Measurements from ENCODE around the gene GOSR2. TPM values are rescaled to one million over a fixed set of nuclear protein-coding genes. Genes with fewer than 3 reads are reported as not detected.

GOSR2 gene
- total and polyA plus RNA-seq, 9 of the 15 experiments (the other 6 are each of a cell fraction or from before 2014, with no cell fraction given): 32.7 to 96.3 (median 48.9) TPM

DNA sequence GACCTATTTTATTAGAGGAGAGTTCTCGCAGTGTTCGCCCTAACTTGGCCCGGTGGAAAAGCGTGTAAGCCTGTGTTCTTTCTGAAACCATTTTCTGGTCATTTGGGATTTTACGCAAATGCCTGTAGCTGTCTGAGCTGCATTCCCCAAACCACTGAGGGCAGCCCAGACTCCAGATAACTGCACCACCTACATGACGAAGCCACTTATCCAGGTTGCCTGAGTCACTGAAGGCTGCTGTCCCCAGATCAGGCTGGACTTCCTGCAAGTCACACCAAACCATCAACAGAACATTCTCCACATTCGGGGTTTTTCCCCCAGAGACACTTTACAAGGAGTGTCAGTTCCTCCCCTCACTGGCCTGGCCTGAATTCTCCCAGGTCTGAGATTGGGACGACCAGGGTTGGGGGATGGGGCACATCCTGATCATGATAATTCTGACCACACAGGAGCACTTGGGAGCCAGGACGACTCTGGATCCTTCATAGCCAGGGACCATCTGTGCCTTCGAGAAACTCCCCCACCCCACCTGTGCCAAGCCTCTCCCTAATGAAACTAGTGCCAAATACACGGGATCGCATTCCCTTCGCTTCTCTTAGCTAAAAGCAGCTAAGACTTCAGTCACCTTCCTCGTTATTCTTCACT lies 53.8 kb downstream of the GOSR2 start (continued):
- TF ChIP-seq, protein P1, sequence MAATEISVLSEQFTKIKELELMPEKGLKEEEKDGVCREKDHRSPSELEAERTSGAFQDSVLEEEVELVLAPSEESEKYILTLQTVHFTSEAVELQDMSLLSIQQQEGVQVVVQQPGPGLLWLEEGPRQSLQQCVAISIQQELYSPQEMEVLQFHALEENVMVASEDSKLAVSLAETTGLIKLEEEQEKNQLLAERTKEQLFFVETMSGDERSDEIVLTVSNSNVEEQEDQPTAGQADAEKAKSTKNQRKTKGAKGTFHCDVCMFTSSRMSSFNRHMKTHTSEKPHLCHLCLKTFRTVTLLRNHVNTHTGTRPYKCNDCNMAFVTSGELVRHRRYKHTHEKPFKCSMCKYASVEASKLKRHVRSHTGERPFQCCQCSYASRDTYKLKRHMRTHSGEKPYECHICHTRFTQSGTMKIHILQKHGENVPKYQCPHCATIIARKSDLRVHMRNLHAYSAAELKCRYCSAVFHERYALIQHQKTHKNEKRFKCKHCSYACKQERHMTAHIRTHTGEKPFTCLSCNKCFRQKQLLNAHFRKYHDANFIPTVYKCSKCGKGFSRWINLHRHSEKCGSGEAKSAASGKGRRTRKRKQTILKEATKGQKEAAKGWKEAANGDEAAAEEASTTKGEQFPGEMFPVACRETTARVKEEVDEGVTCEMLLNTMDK (IDR thresholded peaks at IDR 0.05; ENCODE audit: borderline replicate concordance, insufficient read depth, low read depth, low read length, poor library complexity, severe bottlenecking): peak; percentile 63
- no peak for TF ChIP-seq ZBTB1 (CRISPR knock-in tag; IDR thresholded peaks at IDR 0.05; ENCODE audit: borderline replicate concordance, low read depth)
- TF ChIP-seq ARID1B (IDR thresholded peaks at IDR 0.05): peak; percentile 76
- peak; percentile 37; the same call in 1 of the 2 replicates for TF ChIP-seq STAT5A (IDR thresholded peaks at IDR 0.05; ENCODE audit: borderline replicate concordance, low read length)
- 0 out of 2 replicates have a peak, but pooled peaks have one; percentile 19 for TF ChIP-seq NFE2L1 (tag; IDR thresholded peaks at IDR 0.05; ENCODE audit: borderline replicate concordance, low read depth)
- TF ChIP-seq FOSL1 (tag; conservative IDR thresholded peaks at IDR 0.05): peak; percentile 68
- TF ChIP-seq NCOA1 (IDR thresholded peaks at IDR 0.05; ENCODE audit: low read depth): peak; percentile 30; the same call in 1 of the 2 replicates
- TF ChIP-seq, protein P2, sequence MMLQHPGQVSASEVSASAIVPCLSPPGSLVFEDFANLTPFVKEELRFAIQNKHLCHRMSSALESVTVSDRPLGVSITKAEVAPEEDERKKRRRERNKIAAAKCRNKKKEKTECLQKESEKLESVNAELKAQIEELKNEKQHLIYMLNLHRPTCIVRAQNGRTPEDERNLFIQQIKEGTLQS (IDR thresholded peaks at IDR 0.05): peak; percentile 66
- TF ChIP-seq, protein P2 (CRISPR knock-in tag; conservative IDR thresholded peaks at IDR 0.05): peak; percentile 74; the same call in 1 of the 2 replicates
- peak; percentile 52; the same call in 1 of the 2 replicates for TF ChIP-seq MAFF (IDR thresholded peaks at IDR 0.05; ENCODE audit: low read length)
- TF ChIP-seq TRIM24 (IDR thresholded peaks at IDR 0.05): peak in 1 of 2 experiments; percentile 60; a peak in 1 of 4 replicates
- TF ChIP-seq HINFP (tag; conservative IDR thresholded peaks at IDR 0.05; ENCODE audit: low read depth): no peak
- no peak for TF ChIP-seq RFX1 (IDR thresholded peaks at IDR 0.05)
- TF ChIP-seq, protein P3, sequence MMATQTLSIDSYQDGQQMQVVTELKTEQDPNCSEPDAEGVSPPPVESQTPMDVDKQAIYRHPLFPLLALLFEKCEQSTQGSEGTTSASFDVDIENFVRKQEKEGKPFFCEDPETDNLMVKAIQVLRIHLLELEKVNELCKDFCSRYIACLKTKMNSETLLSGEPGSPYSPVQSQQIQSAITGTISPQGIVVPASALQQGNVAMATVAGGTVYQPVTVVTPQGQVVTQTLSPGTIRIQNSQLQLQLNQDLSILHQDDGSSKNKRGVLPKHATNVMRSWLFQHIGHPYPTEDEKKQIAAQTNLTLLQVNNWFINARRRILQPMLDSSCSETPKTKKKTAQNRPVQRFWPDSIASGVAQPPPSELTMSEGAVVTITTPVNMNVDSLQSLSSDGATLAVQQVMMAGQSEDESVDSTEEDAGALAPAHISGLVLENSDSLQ (IDR thresholded peaks at IDR 0.05): 0 out of 2 replicates have a peak, but pooled peaks have one; percentile 26
- TF ChIP-seq HDGF (IDR thresholded peaks at IDR 0.05): no peak
- TF ChIP-seq CREB1 (IDR thresholded peaks at IDR 0.05): peak; percentile 38; the same call in 1 of the 2 replicates
- no peak for TF ChIP-seq CREB1 (CRISPR knock-in tag; IDR thresholded peaks at IDR 0.05)
- TF ChIP-seq NFIX (CRISPR knock-in tag; IDR thresholded peaks at IDR 0.05; ENCODE audit: low read depth): no peak
- no peak for TF ChIP-seq ZFPM2 (CRISPR knock-in tag; IDR thresholded peaks at IDR 0.05)
- TF ChIP-seq SRSF7 (optimal IDR thresholded peaks at IDR 0.05; ENCODE audit: low read depth, low read length): no peak
- TF ChIP-seq GATA2 (CRISPR knock-in tag; IDR thresholded peaks at IDR 0.05): no peak; the same call in 1 of the 2 replicates
- no peak for TF ChIP-seq GMEB1 (CRISPR knock-in tag; IDR thresholded peaks at IDR 0.05)
